ENCODE measurements around the gene PLPP6. TPM values are rescaled to one million over a fixed set of nuclear protein-coding genes. Genes with fewer than 3 reads are reported as not detected.

Gene PLPP6
- polyA plus RNA-seq, 6 donors from 2014 or later = 1.7 to 4.1 (median 3.2) TPM

Other genes starting within 250 kb of the PLPP6 start
- not detected for gene SLC1A1, start 171.8 kb upstream of the PLPP6 start, polyA plus RNA-seq (ENCODE audit: low read depth in 6 of 6)
- not detected for gene SPATA6L, start 4.2 kb downstream of the PLPP6 start, polyA plus RNA-seq (ENCODE audit: low read depth in 6 of 6)
- 10 to 100 TPM in 3 of 6 donors, 1 to 10 TPM in 3; 6.6 to 21.3 (median 10.7) TPM for gene CDC37L1, start 17.3 kb downstream of the PLPP6 start, polyA plus RNA-seq (ENCODE audit: low read depth in 6 of 6)
- gene AK3, start 78.9 kb downstream of the PLPP6 start, polyA plus RNA-seq (ENCODE audit: low read depth in 6 of 6) = 10 to 100 TPM; 22.9 to 31.6 (median 27.2) TPM
- 10 to 100 TPM; 27.1 to 34.3 (median 29.8) TPM for gene RCL1, start 130.7 kb downstream of the PLPP6 start, polyA plus RNA-seq (ENCODE audit: low read depth in 6 of 6)

Data from naive B cell (primary cell).